Activated CD4-positive, alpha-beta T cell treated with anti-CD3 and anti-CD28 coated beads for 4 hours (primary cell): ENCODE measurements around the gene VPS25.
"Not testable (repeated sequence)": the region's sequence is repeated elsewhere in the genome, so short reads cannot be mapped to it uniquely, and the experiment has no call there.

Experiments
- DNase-seq, 2 donors: peaks; one replicate each; pipeline ENCODE4 v3.0.0-alpha.2; 2020

The VPS25 gene

GRCh38 chr17:42769964-42770363, 3.3 kb upstream of the VPS25 start:
- DNase-seq = not testable (repeated sequence)

GRCh38 chr17:42772945-42773289, 332 bp upstream of the VPS25 start:
- DNase-seq = no peak

- no peak for DNase-seq
Observed at GRCh38 chr17:42774066-42774745, 957 bp downstream of the VPS25 start.

- no peak for DNase-seq
Observed at GRCh38 chr17:42775534-42776098, 2.4 kb downstream of the VPS25 start.

GRCh38 chr17:42778570-42778969, 5.3 kb downstream of the VPS25 start:
- no peak for DNase-seq

- no peak for DNase-seq
Observed at GRCh38 chr17:42779304-42779935, 6.2 kb downstream of the VPS25 start.

GRCh38 chr17:42779936-42780850, 6.9 kb downstream of the VPS25 start, which contains the start of gene WNK4:
Gene WNK4, plus strand, starts transcription at chr17:42780610. Its CDS starts 89 bp downstream, at chr17:42780699.
- DNase-seq = no peak

GRCh38 chr17:42780851-42781638, 7.8 kb downstream of the VPS25 start:
- no peak for DNase-seq

GRCh38 chr17:42781639-42782165, 8.5 kb downstream of the VPS25 start:
- DNase-seq = no peak

- DNase-seq = no peak
Observed at GRCh38 chr17:42782166-42783061, 9.2 kb downstream of the VPS25 start.

- DNase-seq = no peak
Observed at GRCh38 chr17:42783062-42783790, 10.0 kb downstream of the VPS25 start.

- DNase-seq = no peak
Observed at GRCh38 chr17:42783791-42784138, 10.5 kb downstream of the VPS25 start.

- DNase-seq = no peak
Observed at GRCh38 chr17:42784409-42784808, 11.2 kb downstream of the VPS25 start.

GRCh38 chr17:42784811-42785592, 11.8 kb downstream of the VPS25 start:
- DNase-seq = peak; percentile 22 to 37

GRCh38 chr17:42787266-42787665, 14.0 kb downstream of the VPS25 start:
- DNase-seq = no peak

GRCh38 chr17:42791948-42792347, 18.7 kb downstream of the VPS25 start:
- no peak for DNase-seq

- DNase-seq = no peak
Observed at GRCh38 chr17:42792545-42792944, 19.3 kb downstream of the VPS25 start.

- DNase-seq = no peak
Observed at GRCh38 chr17:42795061-42795460, 21.8 kb downstream of the VPS25 start.

- DNase-seq = no peak
Observed at GRCh38 chr17:42795465-42795864, 22.2 kb downstream of the VPS25 start.
